Choroid plexus epithelial cell (primary cell): Measurements from ENCODE around the gene RAD51D.

Experiments
- DNase-seq: peaks from one replicate; pipeline ENCODE4 v3.0.0-alpha.2; 2010; ENCODE audit warnings: low read depth
- H3K4me3 ChIP-seq: 2 replicates; pipeline ENCODE4 v1.5.1; 2011; ENCODE audit warnings: low read depth, mild to moderate bottlenecking, control low read depth, low read length, moderate library complexity
- CTCF ChIP-seq: conservative IDR thresholded peaks from 2 replicates; pipeline ENCODE4 v1.5.1; 2011; ENCODE audit warnings: low read depth, mild to moderate bottlenecking, control low read depth, inconsistent platforms, low read length, moderate library complexity

The RAD51D gene

GRCh38 chr17:35119370-35120165 lies at the start of gene RAD51D:
Gene RAD51D (minus strand): TSS chr17:35119860. CDS start chr17:35119613, 247 bp downstream.
- TF ChIP-seq CTCF = peak; percentile 67
- H3K4me3 ChIP-seq = peak within 1 kb of the TSS; percentile 89
- peak; percentile 66 for DNase-seq

GRCh38 chr17:35167666-35168065 lies 48.0 kb upstream of the RAD51D start:
- DNase-seq = peak; percentile 9
- H3K4me3 ChIP-seq = no peak overlapping the region
- TF ChIP-seq CTCF = no peak

- TF ChIP-seq CTCF = no peak
- DNase-seq = no peak
- no peak overlapping the region for H3K4me3 ChIP-seq
Measured at GRCh38 chr17:35167046-35167445, 47.4 kb upstream of the RAD51D start.

GRCh38 chr17:35166526-35166925 lies 46.9 kb upstream of the RAD51D start:
- no peak for DNase-seq
- H3K4me3 ChIP-seq = no peak overlapping the region
- no peak for TF ChIP-seq CTCF

GRCh38 chr17:35164716-35165115 lies 45.1 kb upstream of the RAD51D start:
- DNase-seq = no peak
- H3K4me3 ChIP-seq = no peak overlapping the region
- TF ChIP-seq CTCF = no peak

- no peak overlapping the region for H3K4me3 ChIP-seq
- no peak for DNase-seq
- no peak for TF ChIP-seq CTCF
Measured at GRCh38 chr17:35163886-35164285, 44.2 kb upstream of the RAD51D start.

- DNase-seq = no peak
- TF ChIP-seq CTCF = no peak
- no peak overlapping the region for H3K4me3 ChIP-seq
Measured at GRCh38 chr17:35162755-35163154, 43.1 kb upstream of the RAD51D start.
